Caco-2 (cell line): ENCODE measurements around the gene COL21A1. TPM values are rescaled to one million over a fixed set of nuclear protein-coding genes. Genes with fewer than 3 reads are reported as not detected.

Source experiments
- BruUV-seq: library from RNA; stranded (reverse); fragments of 400-500 nt; replicated peaks from 2 replicates; lab custom pipeline; 2021; lab: Mats Ljungman, UMichigan
- CTCF ChIA-PET: fragments of 300-600 bp; sonication (Branson Sonifier 250); formaldehyde crosslinking; loops from one replicate; lab custom pipeline; 2022; ENCODE audit warnings: antibody characterized with exemption; lab: Charles Lee
- POLR2A ChIA-PET: fragments of 300-600 bp; sonication (Branson Sonifier 250); formaldehyde crosslinking; loops from one replicate; lab custom pipeline; 2022; ENCODE audit warnings: antibody characterized with exemption; lab: Charles Lee
- DNase-seq, 2 experiments: peaks; one replicate each; pipeline versions ENCODE4 v3.0.0 to v3.0.0-alpha.2; 2020 to 2022
- H3K27me3 ChIP-seq: replicated peaks from 2 replicates; pipeline ENCODE4 v1.6.0; 2011; ENCODE audit warnings: low read length; ENCODE audit not compliant: control insufficient read depth, insufficient read depth
- H3K36me3 ChIP-seq: 2 replicates; pipeline ENCODE4 v1.5.1; 2011; ENCODE audit warnings: low read length; ENCODE audit not compliant: control insufficient read depth, insufficient read depth
- H3K4me1 ChIP-seq: fragments of 250-450 bp; sonication (Bioruptor Pico); 2 replicates; pipeline ENCODE4 v1.5.1; 2020; ENCODE audit warnings: mild to moderate bottlenecking
- H3K4me3 ChIP-seq: 2 replicates; pipeline ENCODE4 v1.5.1; 2011; ENCODE audit warnings: low read depth, mild to moderate bottlenecking, control low read depth, low read length
- H3K9me3 ChIP-seq: fragments of 250-450 bp; sonication (Bioruptor Pico); 2 replicates; pipeline ENCODE4 v1.5.1; 2020; ENCODE audit warnings: mild to moderate bottlenecking, moderate library complexity
- H3K27ac Mint-ChIP-seq: one replicate; pipeline ENCODE4 v1.8.0; 2022; ENCODE audit warnings: mixed read lengths; ENCODE audit not compliant: unreplicated experiment
- H3K27me3 Mint-ChIP-seq: one replicate; pipeline ENCODE4 v1.8.0; 2022; ENCODE audit warnings: mixed read lengths; ENCODE audit not compliant: insufficient read depth, unreplicated experiment
- H3K36me3 Mint-ChIP-seq: one replicate; pipeline ENCODE4 v1.8.0; 2022; ENCODE audit warnings: mild to moderate bottlenecking, mixed read lengths; ENCODE audit not compliant: insufficient read depth, unreplicated experiment
- H3K4me1 Mint-ChIP-seq: one replicate; pipeline ENCODE4 v1.8.0; 2022; ENCODE audit warnings: low read depth, mixed read lengths; ENCODE audit not compliant: unreplicated experiment
- H3K4me3 Mint-ChIP-seq: one replicate; pipeline ENCODE4 v1.8.0; 2022; ENCODE audit warnings: mild to moderate bottlenecking, moderate library complexity, mixed read lengths; ENCODE audit not compliant: unreplicated experiment
- H3K9me3 Mint-ChIP-seq: one replicate; pipeline ENCODE4 v1.8.0; 2022; ENCODE audit warnings: mixed read lengths; ENCODE audit not compliant: unreplicated experiment
- CTCF ChIP-seq, 2 experiments: fragments of 200-600 bp in 1 of 2; IDR thresholded peaks; 1 replicate in 1 of 2; 2 replicates in 1 of 2; pipeline versions ENCODE4 v1.5.1 to v1.8.0; 2011 to 2022; ENCODE audit warnings: antibody characterized with exemption in 1 of 2, control low read depth in 1 of 2, inconsistent platforms in 1 of 2, low read depth in 1 of 2, low read length in 1 of 2, mild to moderate bottlenecking in 1 of 2, moderate library complexity in 1 of 2; ENCODE audit not compliant: insufficient read depth in 1 of 2, severe bottlenecking in 1 of 2, unreplicated experiment in 1 of 2
- intact Hi-C: fragments of 100-400 bp; cut with micrococcal nuclease; formaldehyde crosslinking; loops from one replicate; pipeline ENCODE4 v1.10.0; 2022; ENCODE audit not compliant: unreplicated experiment
- total RNA-seq: library from RNA; stranded (reverse); gene quantifications from 2 replicates; pipeline ENCODE4 v1.2.3, GENCODE V29; 2022

COL21A1 gene
- total RNA-seq, 1 experiment from 2014 or later = 1.3 TPM

- Histone ChIP-seq H3K4me3 (no peak overlapping the region), H3K36me3 (no peaks in the 10 kb centered on the region), H3K27me3 (no peaks in the 10 kb centered on the region), H3K9me3 (no peaks in the 10 kb centered on the region), H3K4me1 (no peaks in the 10 kb centered on the region)
- intact Hi-C loops = no loop called here
- Mint-ChIP-seq H3K4me1 (no peaks in the 10 kb centered on the region), H3K27me3 (peaks cover 5% of the 10 kb centered on the region), H3K4me3 (no peak overlapping the region), H3K27ac (no peak overlapping the region), H3K9me3 (no peaks in the 10 kb centered on the region), H3K36me3 (no peaks in the 10 kb centered on the region)
- TF ChIP-seq CTCF (IDR thresholded peaks at IDR 0.05; ENCODE audit: insufficient read depth in 1 of 2, low read depth in 1 of 2, low read length in 1 of 2, severe bottlenecking in 1 of 2, unreplicated experiment in 1 of 2) = no peak
- no peak for DNase-seq
- CTCF ChIA-PET = no interaction called here
- no TSS peak for BruUV-seq
- POLR2A ChIA-PET = no interaction called here
These were observed 2.7 kb downstream of the COL21A1 start for GRCh38 chr6:56244528-56245253.

GRCh38 chr6:56244089-56244488 lies 3.3 kb downstream of the COL21A1 start:
- no peaks in the 10 kb centered on the region for H3K27me3 ChIP-seq
- no peaks in the 10 kb centered on the region for H3K9me3 Mint-ChIP-seq
- no peak overlapping the region for H3K27ac Mint-ChIP-seq
- no peak overlapping the region for H3K4me3 Mint-ChIP-seq
- H3K4me1 ChIP-seq = no peaks in the 10 kb centered on the region
- H3K36me3 Mint-ChIP-seq = no peaks in the 10 kb centered on the region
- H3K4me1 Mint-ChIP-seq = no peaks in the 10 kb centered on the region
- CTCF ChIA-PET = no interaction called here
- H3K27me3 Mint-ChIP-seq = peaks cover 5% of the 10 kb centered on the region
- no peak overlapping the region for H3K4me3 ChIP-seq
- intact Hi-C loops = no loop called here
- no peaks in the 10 kb centered on the region for H3K36me3 ChIP-seq
- no peaks in the 10 kb centered on the region for H3K9me3 ChIP-seq
- no TSS peak for BruUV-seq
- no peak for TF ChIP-seq CTCF (IDR thresholded peaks at IDR 0.05; ENCODE audit: insufficient read depth in 1 of 2, low read depth in 1 of 2, low read length in 1 of 2, severe bottlenecking in 1 of 2, unreplicated experiment in 1 of 2)
- DNase-seq = no peak
- POLR2A ChIA-PET = no interaction called here

- intact Hi-C loops = no loop called here
- H3K4me3 Mint-ChIP-seq = no peak overlapping the region
- no peak overlapping the region for H3K4me3 ChIP-seq
- H3K9me3 ChIP-seq = no peaks in the 10 kb centered on the region
- ChIA-PET CTCF (no interaction called here), POLR2A (no interaction called here)
- H3K36me3 Mint-ChIP-seq = no peaks in the 10 kb centered on the region
- H3K27me3 Mint-ChIP-seq = peaks cover 5% of the 10 kb centered on the region
- no peaks in the 10 kb centered on the region for H3K4me1 ChIP-seq
- no peaks in the 10 kb centered on the region for H3K4me1 Mint-ChIP-seq
- TF ChIP-seq CTCF (IDR thresholded peaks at IDR 0.05; ENCODE audit: insufficient read depth in 1 of 2, low read depth in 1 of 2, low read length in 1 of 2, severe bottlenecking in 1 of 2, unreplicated experiment in 1 of 2) = no peak
- no peak overlapping the region for H3K27ac Mint-ChIP-seq
- no peaks in the 10 kb centered on the region for H3K36me3 ChIP-seq
- no peaks in the 10 kb centered on the region for H3K27me3 ChIP-seq
- no TSS peak for BruUV-seq
- no peak for DNase-seq
- no peaks in the 10 kb centered on the region for H3K9me3 Mint-ChIP-seq
These were observed 3.8 kb downstream of the COL21A1 start for GRCh38 chr6:56243518-56244070.
